ENCODE data around the gene PDE4D. TPM values are rescaled to one million over a fixed set of nuclear protein-coding genes. Genes with fewer than 3 reads are reported as not detected.
"Not testable (repeated sequence)": the region's sequence is repeated elsewhere in the genome, so short reads cannot be mapped to it uniquely, and the experiment has no call there.

PDE4D gene
- total and polyA plus RNA-seq, 2 donors (not counting 1 experiment from before 2014, with no cell fraction given), result 14.9 to 171 TPM

DNA sequence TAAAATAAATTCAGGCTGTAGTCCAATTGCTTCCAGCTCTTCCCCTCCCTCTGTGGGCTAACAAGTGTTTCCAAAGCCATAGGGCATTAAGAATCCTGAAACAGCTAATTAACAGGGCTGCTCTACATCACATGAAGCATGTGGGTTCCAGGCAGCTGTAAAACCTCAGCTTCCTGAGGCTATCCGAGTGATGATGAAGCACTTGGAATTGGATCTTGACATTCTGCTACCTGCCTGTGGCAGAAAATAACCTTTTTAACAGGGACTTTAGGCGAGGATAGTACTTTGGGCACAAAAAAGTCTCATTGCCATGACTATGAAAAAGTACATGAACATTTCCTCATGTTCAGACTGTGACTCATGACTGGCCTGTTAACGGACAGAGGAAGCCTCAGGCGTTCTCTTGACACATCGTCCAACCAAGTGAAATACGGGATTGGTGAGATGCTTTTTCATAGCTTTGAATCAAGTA is 107.2 kb downstream of the PDE4D start:
- WGBS (ENCODE audit: insufficient coverage), result 71% methylated on average over 6 of the region's 6 CpGs
- Histone ChIP-seq H3K4me3 (ENCODE audit: control extremely low read depth in 1 of 5, extremely low read depth in 1 of 5, insufficient read depth in 1 of 5, low read depth in 2 of 5, low read length in 4 of 5) (no peak overlapping the region), H4K20me1 (ENCODE audit: control insufficient read depth, insufficient read depth, low read length, poor library complexity, severe bottlenecking) (no peaks in the 10 kb centered on the region), H3K27me3 (replicated peaks in 1 of 4; ENCODE audit: control extremely low read depth in 1 of 4, control insufficient read depth in 3 of 4, insufficient read depth in 4 of 4, low read length in 3 of 4) (no peaks in the 10 kb centered on the region), H3K36me3 (replicated peaks in 1 of 2; ENCODE audit: control extremely low read depth in 1 of 2, control insufficient read depth in 1 of 2, extremely low read depth in 1 of 2, insufficient read depth in 2 of 2, low read length in 1 of 2) (no peaks in the 10 kb centered on the region), H3K9ac (ENCODE audit: low read length) (no peak overlapping the region), H2AFZ (ENCODE audit: insufficient read depth, low read depth, low read length, poor library complexity, severe bottlenecking) (no peak overlapping the region), H3K27ac (ENCODE audit: low read length in 2 of 2) (no peak overlapping the region), H3K4me2 (replicated peaks; ENCODE audit: low read depth, low read length, poor library complexity, severe bottlenecking) (no peak overlapping the region), H3K9me3 (ENCODE audit: control extremely low read depth in 1 of 3, control insufficient read depth in 2 of 3, insufficient read depth in 1 of 3, low read length in 2 of 3) (no peaks in the 10 kb centered on the region), H3K4me1 (ENCODE audit: control insufficient read depth in 2 of 2, insufficient read depth in 2 of 2, low read length in 2 of 2) (peaks cover 25% of the 10 kb centered on the region in 2 donors), H3K79me2 (ENCODE audit: control insufficient read depth, insufficient read depth, low read length) (no peaks in the 10 kb centered on the region)
- no peak for TF ChIP-seq EZH2 (IDR thresholded peaks at IDR 0.05; ENCODE audit: borderline replicate concordance, insufficient read depth, low read depth, low read length, poor library complexity, severe bottlenecking)
- TF ChIP-seq, protein P1, sequence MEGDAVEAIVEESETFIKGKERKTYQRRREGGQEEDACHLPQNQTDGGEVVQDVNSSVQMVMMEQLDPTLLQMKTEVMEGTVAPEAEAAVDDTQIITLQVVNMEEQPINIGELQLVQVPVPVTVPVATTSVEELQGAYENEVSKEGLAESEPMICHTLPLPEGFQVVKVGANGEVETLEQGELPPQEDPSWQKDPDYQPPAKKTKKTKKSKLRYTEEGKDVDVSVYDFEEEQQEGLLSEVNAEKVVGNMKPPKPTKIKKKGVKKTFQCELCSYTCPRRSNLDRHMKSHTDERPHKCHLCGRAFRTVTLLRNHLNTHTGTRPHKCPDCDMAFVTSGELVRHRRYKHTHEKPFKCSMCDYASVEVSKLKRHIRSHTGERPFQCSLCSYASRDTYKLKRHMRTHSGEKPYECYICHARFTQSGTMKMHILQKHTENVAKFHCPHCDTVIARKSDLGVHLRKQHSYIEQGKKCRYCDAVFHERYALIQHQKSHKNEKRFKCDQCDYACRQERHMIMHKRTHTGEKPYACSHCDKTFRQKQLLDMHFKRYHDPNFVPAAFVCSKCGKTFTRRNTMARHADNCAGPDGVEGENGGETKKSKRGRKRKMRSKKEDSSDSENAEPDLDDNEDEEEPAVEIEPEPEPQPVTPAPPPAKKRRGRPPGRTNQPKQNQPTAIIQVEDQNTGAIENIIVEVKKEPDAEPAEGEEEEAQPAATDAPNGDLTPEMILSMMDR (IDR thresholded peaks at IDR 0.05), result no peak
- Mint-ChIP-seq H3K4me1 (peaks cover 28% of the 10 kb centered on the region), H3K27ac (no peak overlapping the region), H3K9me3 (ENCODE audit: insufficient read depth) (no peaks in the 10 kb centered on the region), H3K27me3 (no peaks in the 10 kb centered on the region), H3K4me3 (no peak overlapping the region)
- ChIA-PET CTCF (interaction anchor here (1.6 to 7.6 kb wide), 2 partner anchors 13 to 598 kb away, joined by 4 to 43 read pairs; no protein-coding TSS in a partner anchor), POLR2A (interaction anchor here (0.8 kb wide), 1 partner anchor 8 kb away, joined by 3 read pairs; no protein-coding TSS in a partner anchor)
- intact Hi-C loops (cut with micrococcal nuclease), result no loop called here
- ATAC-seq (ENCODE audit: low read depth), result no peak
- DNase-seq, result no peak

DNA sequence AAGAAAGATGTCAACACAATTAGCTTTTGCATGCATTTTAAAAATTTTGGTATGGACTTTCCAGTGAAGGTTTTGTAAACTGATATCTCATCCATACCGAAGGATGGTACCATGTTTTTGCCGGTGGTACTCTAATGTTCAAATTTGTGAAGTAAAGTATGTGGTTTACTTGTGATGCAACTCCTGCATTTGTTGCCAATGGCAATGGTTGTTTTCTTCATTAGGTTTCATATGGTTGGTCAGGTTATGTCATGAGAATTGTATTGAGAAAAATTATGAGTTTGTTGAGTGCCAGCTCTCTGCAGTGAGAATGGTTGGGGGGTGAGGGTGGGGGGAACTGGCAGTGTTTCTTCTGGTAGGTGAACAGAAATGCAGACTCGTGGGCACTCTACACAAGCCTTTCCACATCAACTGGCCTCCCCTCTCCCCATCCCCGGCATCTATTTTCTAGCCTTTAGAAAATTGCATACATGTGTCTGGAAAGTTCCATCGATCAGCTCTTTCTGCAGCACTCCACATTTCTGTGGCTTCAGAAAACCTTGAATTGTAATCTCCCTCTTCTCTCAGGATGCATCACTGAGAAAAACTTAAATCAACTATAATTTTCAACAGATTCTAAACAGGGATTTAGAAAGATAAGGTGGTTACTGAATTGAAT is 107.7 kb downstream of the PDE4D start:
- H3K9ac ChIP-seq (ENCODE audit: low read length), result no peak overlapping the region
- H3K27me3 ChIP-seq (replicated peaks in 1 of 4; ENCODE audit: control extremely low read depth in 1 of 4, control insufficient read depth in 3 of 4, insufficient read depth in 4 of 4, low read length in 3 of 4), result no peaks in the 10 kb centered on the region
- Mint-ChIP-seq H3K4me3 (no peak overlapping the region), H3K27ac (no peak overlapping the region), H3K4me1 (peaks cover 23% of the 10 kb centered on the region), H3K9me3 (ENCODE audit: insufficient read depth) (no peaks in the 10 kb centered on the region), H3K27me3 (no peaks in the 10 kb centered on the region)
- H3K36me3 ChIP-seq (replicated peaks in 1 of 2; ENCODE audit: control extremely low read depth in 1 of 2, control insufficient read depth in 1 of 2, extremely low read depth in 1 of 2, insufficient read depth in 2 of 2, low read length in 1 of 2), result no peaks in the 10 kb centered on the region
- ChIA-PET POLR2A (interaction anchor here (0.6 to 0.8 kb wide), 2 partner anchors 9 to 41 kb away, joined by 3 read pairs; no protein-coding TSS in a partner anchor), CTCF (interaction anchor here (1.6 to 7.6 kb wide), 2 partner anchors 14 to 598 kb away, joined by 4 to 43 read pairs; no protein-coding TSS in a partner anchor)
- no peak overlapping the region for H2AFZ ChIP-seq (ENCODE audit: insufficient read depth, low read depth, low read length, poor library complexity, severe bottlenecking)
- WGBS (ENCODE audit: insufficient coverage), result 79% methylated on average over 3 of the region's 5 CpGs
- no peaks in the 10 kb centered on the region for H3K9me3 ChIP-seq (ENCODE audit: control extremely low read depth in 1 of 3, control insufficient read depth in 2 of 3, insufficient read depth in 1 of 3, low read length in 2 of 3)
- H3K27ac ChIP-seq (ENCODE audit: low read length in 2 of 2), result no peak overlapping the region
- H3K4me2 ChIP-seq (replicated peaks; ENCODE audit: low read depth, low read length, poor library complexity, severe bottlenecking), result no peak overlapping the region
- H3K79me2 ChIP-seq (ENCODE audit: control insufficient read depth, insufficient read depth, low read length), result no peaks in the 10 kb centered on the region
- peaks cover 20% of the 10 kb centered on the region in 2 donors for H3K4me1 ChIP-seq (ENCODE audit: control insufficient read depth in 2 of 2, insufficient read depth in 2 of 2, low read length in 2 of 2)
- intact Hi-C loops (cut with micrococcal nuclease), result no loop called here
- TF ChIP-seq, protein P1 (IDR thresholded peaks at IDR 0.05), result no peak
- no peak for TF ChIP-seq EZH2 (IDR thresholded peaks at IDR 0.05; ENCODE audit: borderline replicate concordance, insufficient read depth, low read depth, low read length, poor library complexity, severe bottlenecking)
- H3K4me3 ChIP-seq (ENCODE audit: control extremely low read depth in 1 of 5, extremely low read depth in 1 of 5, insufficient read depth in 1 of 5, low read depth in 2 of 5, low read length in 4 of 5), result no peak overlapping the region
- no peaks in the 10 kb centered on the region for H4K20me1 ChIP-seq (ENCODE audit: control insufficient read depth, insufficient read depth, low read length, poor library complexity, severe bottlenecking)
- ATAC-seq (ENCODE audit: low read depth) (no peak), DNase-seq (no peak)

DNA sequence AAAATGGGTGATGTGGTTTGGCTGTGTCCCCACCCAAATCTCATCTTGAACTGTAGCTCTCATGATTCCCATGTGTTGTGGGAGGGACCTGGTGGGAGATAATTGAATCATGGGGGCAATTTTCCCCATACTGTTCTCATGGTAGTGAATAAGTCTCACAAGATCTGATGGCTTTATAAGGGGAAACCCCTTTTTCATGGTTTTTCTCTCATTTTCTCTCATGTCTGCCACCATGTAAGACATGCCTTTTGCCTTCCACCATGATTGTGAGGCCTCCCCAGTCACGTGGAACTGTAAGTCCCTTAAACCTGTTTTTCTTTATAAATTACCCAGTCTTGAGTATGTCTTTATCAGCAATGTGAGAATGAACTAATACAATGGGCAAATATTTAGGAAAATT is 108.8 kb downstream of the PDE4D start:
- H3K9ac ChIP-seq (ENCODE audit: low read length); H3K79me2 ChIP-seq (ENCODE audit: control insufficient read depth, insufficient read depth, low read length); H3K4me3 ChIP-seq (ENCODE audit: control extremely low read depth in 1 of 5, extremely low read depth in 1 of 5, insufficient read depth in 1 of 5, low read depth in 2 of 5, low read length in 4 of 5); H3K4me3 Mint-ChIP-seq; H3K9me3 ChIP-seq (ENCODE audit: control extremely low read depth in 1 of 3, control insufficient read depth in 2 of 3, insufficient read depth in 1 of 3, low read length in 2 of 3); H2AFZ ChIP-seq (ENCODE audit: insufficient read depth, low read depth, low read length, poor library complexity, severe bottlenecking); H3K4me2 ChIP-seq (replicated peaks; ENCODE audit: low read depth, low read length, poor library complexity, severe bottlenecking); H3K9me3 Mint-ChIP-seq (ENCODE audit: insufficient read depth); H3K27me3 Mint-ChIP-seq; H3K4me1 ChIP-seq (ENCODE audit: control insufficient read depth in 2 of 2, insufficient read depth in 2 of 2, low read length in 2 of 2); H3K27me3 ChIP-seq (replicated peaks in 1 of 4; ENCODE audit: control extremely low read depth in 1 of 4, control insufficient read depth in 3 of 4, insufficient read depth in 4 of 4, low read length in 3 of 4); H3K36me3 ChIP-seq (replicated peaks in 1 of 2; ENCODE audit: control extremely low read depth in 1 of 2, control insufficient read depth in 1 of 2, extremely low read depth in 1 of 2, insufficient read depth in 2 of 2, low read length in 1 of 2); H3K27ac ChIP-seq (ENCODE audit: low read length in 2 of 2); intact Hi-C loops (cut with micrococcal nuclease); H3K27ac Mint-ChIP-seq; ATAC-seq (ENCODE audit: low read depth); DNase-seq; H4K20me1 ChIP-seq (ENCODE audit: control insufficient read depth, insufficient read depth, low read length, poor library complexity, severe bottlenecking): not testable (repeated sequence)
- peaks cover 13% of the 10 kb centered on the region for H3K4me1 Mint-ChIP-seq
- ChIA-PET POLR2A (interaction anchor here (0.7 kb wide), 1 partner anchor 13 kb away, joined by 3 read pairs; no protein-coding TSS in a partner anchor), CTCF (interaction anchor here (1.6 to 7.6 kb wide), 2 partner anchors 15 to 596 kb away, joined by 4 to 43 read pairs; no protein-coding TSS in a partner anchor)
- no CpG with 5 or more reads among the region's 1 CpG for WGBS (ENCODE audit: insufficient coverage)
